Right lung (tissue), 5 donors: ENCODE data around the gene UBL7. TPM values are rescaled to one million over a fixed set of nuclear protein-coding genes. Genes with fewer than 3 reads are reported as not detected.
"Not testable (repeated sequence)": the region's sequence is repeated elsewhere in the genome, so short reads cannot be mapped to it uniquely, and the experiment has no call there.

Experiments used
- DNase-seq, 2 donors: peaks; one replicate each; pipeline ENCODE4 v3.0.0-alpha.2; 2013
- polyA plus RNA-seq, 5 donors: library from polyadenylated mRNA; unstranded; fragments of 120-200 nt; gene quantifications; one replicate each; pipeline versions ENCODE4 v1.2.1 to v1.2.3, GENCODE V29; 2013; ENCODE audit warnings: inconsistent platforms in 1 of 5, low replicate concordance in 1 of 5; ENCODE audit not compliant: insufficient read length in 5 of 5, insufficient read depth in 1 of 5

Gene UBL7
- polyA plus RNA-seq, 5 donors = 49.0 to 62.6 (median 59.3) TPM

DNA sequence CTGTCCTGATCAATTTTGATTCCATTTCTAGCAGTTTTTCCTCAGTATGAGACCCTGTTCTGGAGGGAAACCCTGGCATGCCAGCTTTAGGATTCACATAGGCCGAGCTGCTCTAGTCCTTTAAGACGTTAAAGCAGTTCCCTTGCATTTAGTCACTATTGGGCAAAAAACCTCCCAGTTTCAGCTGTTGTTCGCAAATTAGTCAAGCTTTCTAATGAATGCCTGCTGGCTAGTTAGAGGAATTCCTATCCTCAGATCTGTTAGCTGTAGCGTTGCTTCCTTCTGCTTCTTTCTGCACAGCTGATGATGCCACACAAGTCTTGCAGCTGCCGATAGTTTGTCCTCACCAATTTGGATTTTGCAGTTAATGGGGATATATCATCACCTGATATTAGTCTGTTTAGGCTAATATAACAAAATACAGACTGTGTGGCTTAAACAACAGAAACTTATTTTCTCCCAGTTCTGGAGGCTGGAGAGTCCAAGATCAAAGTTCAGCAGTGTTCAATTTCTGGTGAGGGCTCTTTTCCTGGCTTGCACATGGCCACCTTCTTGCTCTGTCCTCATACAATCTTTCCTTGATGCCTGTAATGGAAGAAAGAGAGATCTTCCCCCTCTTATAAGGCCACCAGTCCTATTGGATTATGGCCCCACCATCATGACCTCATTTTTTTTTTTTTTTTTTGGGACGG is 7.5 kb upstream of the UBL7 start:
- DNase-seq = no peak

DNA sequence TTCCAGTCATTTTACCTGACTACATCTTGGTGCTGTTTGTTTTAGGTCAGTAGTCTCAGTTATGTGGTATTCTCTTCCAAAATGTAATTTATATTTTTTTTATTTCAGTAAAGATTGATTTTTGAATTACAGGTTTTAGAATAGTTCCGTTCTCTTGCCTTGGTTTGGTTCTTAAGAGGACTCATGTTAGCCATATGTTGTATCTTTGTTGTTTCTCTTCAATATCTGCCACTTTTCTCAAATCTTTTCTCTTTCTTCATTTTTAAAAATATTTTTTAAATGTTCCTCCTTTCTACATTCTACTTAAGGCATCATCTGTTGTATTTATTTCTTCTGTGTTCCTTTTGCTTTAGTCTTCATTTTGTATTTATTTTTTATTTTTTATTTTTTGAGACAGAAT is 5.6 kb upstream of the UBL7 start:
- DNase-seq = no peak

- DNase-seq = no peak
Measured at GRCh38 chr15:74464897-74465296, 3.9 kb upstream of the UBL7 start.

DNA sequence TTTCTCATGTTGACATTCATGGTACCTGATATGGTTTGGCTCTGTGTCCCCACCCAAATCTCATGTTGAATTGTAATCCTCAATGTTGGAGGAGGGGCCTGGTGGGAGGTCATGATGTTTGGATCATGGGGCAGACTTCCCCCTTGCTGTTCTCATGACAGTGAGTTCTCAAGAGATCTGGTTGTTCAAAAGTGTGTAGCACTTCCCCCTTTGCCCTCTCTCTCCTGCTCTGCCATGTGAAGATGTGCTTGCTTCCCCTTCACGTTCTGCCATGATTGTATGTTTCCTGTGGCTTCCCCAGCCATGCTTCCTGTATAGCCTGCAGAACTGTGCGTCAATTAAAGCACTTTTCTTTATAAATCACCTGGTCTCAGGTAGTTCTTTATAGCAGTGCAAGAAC is 3.3 kb upstream of the UBL7 start:
- DNase-seq = no peak

- DNase-seq = no peak
Measured at GRCh38 chr15:74463634-74464033, 2.7 kb upstream of the UBL7 start.

DNA sequence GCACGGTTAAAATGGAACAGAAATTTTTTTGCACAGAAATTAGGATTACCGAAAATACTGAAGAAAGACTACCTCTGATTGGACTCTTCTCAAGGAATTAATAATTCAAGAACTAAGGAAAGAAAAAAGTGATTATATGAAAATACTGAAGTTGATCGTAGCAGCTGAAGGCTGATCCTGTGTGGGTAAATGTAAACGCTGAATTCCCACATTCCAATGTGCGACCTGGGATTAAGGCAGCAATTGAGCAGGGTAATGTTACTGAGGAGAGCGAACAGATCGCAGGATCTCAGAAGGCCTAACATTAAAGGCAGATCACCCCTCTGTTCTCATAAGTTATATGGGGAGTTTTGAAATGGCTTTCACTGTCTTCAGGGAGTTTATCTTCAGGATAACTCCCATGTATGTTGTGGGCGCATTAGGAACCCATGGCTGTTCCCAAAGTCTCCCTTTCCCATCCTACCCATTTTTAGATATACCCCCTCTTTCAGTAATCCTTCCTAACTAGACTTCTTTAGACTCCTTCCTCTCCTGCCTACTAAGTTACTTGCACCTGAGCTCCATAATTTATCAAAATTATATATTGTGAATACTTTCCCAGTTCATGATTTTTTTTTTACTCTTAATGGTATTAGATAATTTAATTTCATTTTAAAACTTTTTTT is 1.0 kb upstream of the UBL7 start:
- no peak for DNase-seq

GRCh38 chr15:74460298-74460697 is 662 bp downstream of the UBL7 start:
- no peak for DNase-seq

DNA sequence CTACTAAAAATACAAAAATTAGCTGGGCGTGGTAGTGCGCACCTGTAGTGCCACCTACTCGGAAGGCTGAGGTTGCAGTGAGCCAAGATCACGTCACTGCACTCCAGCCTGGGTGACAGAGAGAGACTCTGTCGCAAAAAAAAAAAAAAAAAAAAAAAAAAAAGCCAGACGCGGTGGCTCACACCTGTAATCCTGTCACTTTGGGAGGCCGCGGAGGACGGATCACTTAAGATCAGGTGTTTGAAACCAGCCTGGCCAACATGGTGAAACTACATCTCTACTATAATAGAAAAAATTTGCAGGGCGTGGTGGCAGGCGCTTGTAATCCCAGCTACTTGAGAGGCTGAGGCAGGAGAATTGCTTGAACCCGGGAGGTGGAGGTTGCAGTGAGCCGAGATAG is 1.2 kb downstream of the UBL7 start:
- not testable (repeated sequence) for DNase-seq

GRCh38 chr15:74458473-74458872 is 2.5 kb downstream of the UBL7 start:
- DNase-seq = no peak

DNA sequence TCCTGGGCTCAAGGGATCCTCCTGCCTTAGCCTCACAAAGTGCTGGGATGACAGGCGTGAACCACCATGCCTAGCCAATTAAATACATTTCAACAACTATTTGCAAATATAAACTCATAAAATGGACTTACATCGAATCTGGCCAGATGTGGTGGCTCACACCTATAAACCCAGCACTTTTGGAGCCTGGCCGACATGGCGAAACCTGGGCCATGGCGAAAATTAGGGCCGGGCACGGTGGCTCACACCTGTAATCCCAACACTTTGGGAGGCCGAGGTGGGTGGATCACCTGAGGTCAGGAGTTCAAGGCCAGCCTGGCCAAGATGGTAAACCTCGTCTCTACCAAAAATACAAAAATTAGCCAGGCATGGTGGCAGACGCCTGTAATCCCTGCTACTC is 3.9 kb downstream of the UBL7 start:
- DNase-seq = not testable (repeated sequence)

DNA sequence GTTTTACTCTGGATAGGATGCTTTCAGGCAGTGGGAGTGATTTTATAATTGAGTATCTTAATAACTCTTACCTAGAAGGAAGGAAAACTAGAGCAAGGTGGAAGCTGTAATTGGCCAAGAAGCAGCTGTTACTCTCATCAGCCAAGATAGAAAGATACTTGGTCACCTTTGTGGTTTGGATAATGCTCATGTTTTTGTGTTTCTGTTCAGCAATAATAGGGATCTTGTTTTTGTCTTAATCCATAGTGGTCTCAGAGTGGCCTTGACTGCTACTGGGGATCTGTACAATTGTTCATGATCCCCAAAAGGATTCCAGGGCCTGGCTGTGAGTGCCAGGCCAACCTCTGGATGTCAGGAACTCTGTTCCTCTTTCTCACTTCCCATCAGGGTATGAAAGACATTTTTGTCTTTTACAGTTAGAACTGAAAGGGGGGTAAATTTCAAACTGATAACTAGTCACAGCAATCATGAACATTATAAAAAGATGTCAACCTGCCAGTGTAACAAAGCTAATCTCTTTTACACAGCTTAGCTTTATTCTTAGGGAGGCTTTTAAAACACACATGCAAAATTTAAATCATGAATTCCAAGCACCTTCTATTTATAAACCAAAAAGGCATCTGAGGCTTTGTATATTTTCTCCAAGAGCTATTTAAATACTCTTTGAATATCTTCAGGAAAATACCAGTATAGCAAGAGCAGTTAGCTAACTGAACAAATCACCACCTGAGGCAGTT is 6.0 kb downstream of the UBL7 start:
- DNase-seq = no peak

GRCh38 chr15:74453925-74454763 is 6.8 kb downstream of the UBL7 start:
- DNase-seq = no peak

DNA sequence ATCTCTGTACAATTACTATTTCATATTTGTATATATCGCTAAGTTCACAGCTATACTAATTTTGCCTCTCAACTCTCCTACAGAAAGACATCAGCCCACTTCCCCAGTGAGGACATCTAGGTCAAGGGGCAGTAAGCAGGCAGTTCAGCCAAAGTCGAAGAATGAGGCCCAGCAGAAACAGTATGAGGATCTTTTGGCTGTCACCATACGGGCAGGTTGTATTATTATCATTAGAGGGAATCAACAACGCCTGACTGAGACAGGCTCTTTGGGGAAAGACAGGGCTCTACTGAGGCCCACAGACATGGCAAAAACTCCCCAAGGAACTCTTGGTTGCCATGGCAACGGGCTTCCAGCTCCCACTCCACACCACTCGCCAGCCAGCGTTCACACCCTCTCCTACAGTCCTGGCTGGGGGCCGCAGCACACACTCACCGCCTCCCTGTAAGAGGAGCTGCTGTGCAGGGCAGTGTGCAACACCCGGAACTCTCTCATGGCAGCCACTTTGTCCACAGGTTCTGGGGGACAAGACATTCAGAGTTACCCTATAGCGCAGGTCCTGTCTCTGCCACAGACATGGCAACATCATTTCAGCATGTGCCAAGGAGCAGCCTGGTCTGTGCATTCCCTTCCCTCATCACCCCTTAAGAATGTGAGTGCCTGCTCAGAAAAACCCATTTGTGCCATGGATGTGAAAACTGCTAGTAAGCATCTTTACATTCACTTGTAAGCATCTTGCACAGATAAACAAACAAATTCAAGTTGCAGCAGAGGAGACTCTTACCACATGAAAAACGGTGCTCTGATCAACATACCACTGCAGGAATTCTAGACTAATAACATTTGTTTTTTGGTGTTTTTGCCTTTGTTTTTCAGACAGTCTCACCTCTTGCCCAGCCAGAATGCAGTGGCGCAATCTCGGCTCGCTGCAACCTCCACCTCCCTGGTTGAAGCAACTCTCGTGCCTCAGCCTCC is 8.8 kb downstream of the UBL7 start:
- DNase-seq = no peak

- no peak for DNase-seq
Measured at GRCh38 chr15:74451322-74451721, 9.6 kb downstream of the UBL7 start.

- DNase-seq = no peak
Measured at GRCh38 chr15:74449643-74450205, 11.2 kb downstream of the UBL7 start.

DNA sequence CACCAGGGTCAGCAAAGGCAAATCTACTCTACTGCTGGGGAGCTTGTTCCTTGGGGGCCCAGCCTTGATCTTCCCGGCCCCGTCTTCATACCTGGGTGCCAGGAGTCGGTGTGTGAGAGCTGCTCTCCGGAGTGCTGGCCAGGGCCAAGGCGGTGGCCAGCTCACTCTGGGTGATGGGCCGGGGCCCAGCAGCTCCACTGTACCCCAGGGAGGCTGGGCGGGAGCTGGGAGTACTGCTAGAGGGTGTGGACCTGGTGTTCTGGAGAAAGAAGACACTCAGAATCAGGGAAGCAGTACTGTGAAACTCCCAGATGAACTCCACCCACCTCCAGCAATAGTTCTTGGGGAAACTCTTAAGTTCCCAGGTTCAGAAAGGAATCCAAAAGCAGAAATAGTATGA is 11.9 kb downstream of the UBL7 start:
- DNase-seq = no peak

- no peak for DNase-seq
Measured at GRCh38 chr15:74445816-74446763, 14.9 kb downstream of the UBL7 start.

- DNase-seq = no peak
Measured at GRCh38 chr15:74444106-74445062, 16.6 kb downstream of the UBL7 start.
